SK-N-MC (cell line): ENCODE data around the gene LBX2.
A peak's percentile ranks its signal among the peaks of the same experiment; 100 is the strongest.

Experiments used
- DNase-seq: peaks from one replicate; pipeline ENCODE4 v3.0.0-alpha.2; 2011; ENCODE audit warnings: low read depth, low spot score
- H3K27ac ChIP-seq: fragments of 200-600 bp; sonication (generic); 2 replicates; pipeline ENCODE4 v1.5.1; 2016; ENCODE audit warnings: mixed run types
- H3K36me3 ChIP-seq: fragments of 200-600 bp; sonication (generic); 2 replicates; pipeline ENCODE4 v1.6.1; 2017; ENCODE audit warnings: antibody characterized with exemption, low read length, mixed read lengths; ENCODE audit not compliant: insufficient read depth
- H3K4me3 ChIP-seq: fragments of 200-600 bp; sonication (generic); 2 replicates; pipeline ENCODE4 v1.5.1; 2016
- H3K9ac ChIP-seq: fragments of 200-600 bp; sonication (generic); 2 replicates; pipeline ENCODE4 v1.8.0; 2017; ENCODE audit warnings: mixed run types, mixed read lengths; ENCODE audit not compliant: insufficient read length
- H3K9me3 ChIP-seq: fragments of 200-600 bp; sonication (generic); 2 replicates; pipeline ENCODE4 v1.6.1; 2017; ENCODE audit warnings: low read depth, mild to moderate bottlenecking, antibody characterized with exemption, low read length, moderate library complexity, mixed read lengths
- EZH2 ChIP-seq: fragments of 200-600 bp; sonication (generic); IDR thresholded peaks from one replicate; pipeline ENCODE4 v1.6.1; 2017; ENCODE audit warnings: antibody characterized with exemption
- FOXP2 ChIP-seq: optimal IDR thresholded peaks from 2 replicates; pipeline ENCODE3; 2011; ENCODE audit warnings: mild to moderate bottlenecking, moderate library complexity; ENCODE audit not compliant: insufficient read depth; ENCODE audit errors: extremely low read length, control extremely low read depth
- POLR2AphosphoS5 ChIP-seq: IDR thresholded peaks from 2 replicates; pipeline ENCODE4 v1.6.1; 2012; ENCODE audit warnings: mild to moderate bottlenecking, low read depth, low read length, borderline replicate concordance

Gene LBX2

DNA sequence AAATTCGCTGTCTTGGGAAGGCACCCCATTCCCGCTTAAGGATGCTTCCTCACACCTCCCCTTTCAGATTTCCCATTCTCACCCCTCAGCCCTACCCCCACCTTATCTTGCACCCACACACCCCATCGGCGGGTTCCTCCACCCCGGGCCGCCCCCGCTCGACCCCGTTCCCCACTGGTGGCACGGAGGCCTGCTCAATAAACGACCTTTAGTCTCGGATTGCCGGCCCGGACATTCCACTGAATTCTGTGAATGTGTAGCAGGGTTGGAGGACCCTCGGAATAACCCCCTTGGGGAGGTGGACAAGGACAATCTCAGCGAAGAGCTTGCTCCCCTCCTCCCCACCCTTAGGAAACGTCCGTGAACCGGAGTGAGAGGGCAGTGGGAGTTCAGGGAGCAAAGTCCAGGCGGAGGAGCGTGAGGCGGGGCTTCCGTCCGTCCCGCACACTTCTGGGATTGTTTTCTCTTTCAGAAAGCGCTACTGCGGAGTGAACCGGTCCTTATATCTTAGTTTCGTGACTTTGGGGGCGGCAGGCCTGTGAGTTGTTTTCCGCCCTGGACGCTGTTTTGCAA, 2.8 kb upstream of the LBX2 start:
- DNase-seq = no peak
- Histone ChIP-seq H3K9me3 (no peaks in the 10 kb centered on the region), H3K9ac (no peak overlapping the region), H3K4me3 (no peak overlapping the region), H3K36me3 (peaks cover 17% of the 10 kb centered on the region), H3K27ac (no peak overlapping the region)
- TF ChIP-seq EZH2 (no peak), FOXP2 (no peak), POLR2AphosphoS5 (no peak)

DNA sequence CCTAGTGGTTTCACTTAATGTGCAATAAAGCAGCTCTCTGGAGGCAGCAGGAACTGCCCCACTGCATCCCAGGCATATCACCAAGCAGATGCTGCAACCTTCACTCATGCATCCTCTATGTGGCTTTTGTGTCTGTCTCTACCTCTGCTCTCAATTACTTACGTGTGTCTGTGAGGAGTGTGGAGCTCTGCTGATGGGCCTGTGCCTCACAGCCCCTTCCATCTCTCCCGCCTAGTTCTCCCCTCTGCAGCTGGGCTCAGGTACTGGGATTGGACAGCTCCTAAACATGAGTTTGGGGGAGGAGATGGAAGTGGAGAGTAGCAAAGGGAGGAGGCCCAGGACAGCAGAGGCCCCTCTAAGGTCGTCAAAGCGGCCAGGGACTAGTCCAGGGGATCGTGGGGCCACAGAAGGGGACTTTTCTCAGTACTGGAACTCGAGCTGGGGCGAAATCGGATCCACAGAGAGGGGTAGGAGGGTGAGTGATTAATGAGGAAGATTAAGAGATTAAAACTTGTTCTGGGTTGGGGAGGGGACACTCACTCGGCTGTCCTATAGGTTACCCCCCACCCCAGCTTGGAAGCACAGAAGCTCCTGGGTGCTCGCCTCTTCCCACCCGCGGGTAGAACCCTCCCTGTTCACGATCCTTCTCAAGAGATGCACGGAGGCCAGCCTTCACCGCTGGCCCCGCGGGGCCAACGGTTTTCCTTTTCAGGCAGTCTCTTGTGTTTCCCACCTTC, 2.1 kb upstream of the LBX2 start:
- peaks cover 14% of the 10 kb centered on the region for H3K36me3 ChIP-seq

DNA sequence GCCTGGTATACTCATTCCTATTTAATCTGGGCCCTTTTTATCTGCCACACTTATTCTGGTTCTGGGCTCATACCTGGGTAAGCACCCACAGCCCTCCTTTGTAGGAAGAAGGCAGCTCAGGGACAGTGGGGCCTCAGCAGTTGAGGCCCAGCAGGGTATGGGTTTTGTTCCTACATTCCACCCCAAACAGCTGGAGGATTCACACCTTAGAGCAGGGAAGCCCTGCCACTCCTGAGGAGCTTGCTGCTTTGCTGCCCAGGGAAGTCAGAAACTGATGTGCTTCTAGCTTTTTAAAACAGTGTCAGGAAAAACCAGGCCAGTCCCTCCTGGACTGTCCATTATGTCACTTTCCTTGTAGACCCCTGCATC, 1.2 kb upstream of the LBX2 start:
- Histone ChIP-seq H3K27ac (no peak overlapping the region), H3K9me3 (no peaks in the 10 kb centered on the region), H3K36me3 (peaks cover 7% of the 10 kb centered on the region), H3K4me3 (no peak overlapping the region), H3K9ac (no peak overlapping the region)
- TF ChIP-seq FOXP2 (no peak), EZH2 (no peak), POLR2AphosphoS5 (no peak)
- DNase-seq = no peak

More for the DNA sequence above, 2.1 kb upstream of the LBX2 start:
- DNase-seq = no peak
- Histone ChIP-seq H3K9ac (no peak overlapping the region), H3K9me3 (no peaks in the 10 kb centered on the region), H3K4me3 (no peak overlapping the region), H3K27ac (no peak overlapping the region)
- no peak for TF ChIP-seq POLR2AphosphoS5
- no peak for TF ChIP-seq FOXP2
- no peak for TF ChIP-seq EZH2

DNA sequence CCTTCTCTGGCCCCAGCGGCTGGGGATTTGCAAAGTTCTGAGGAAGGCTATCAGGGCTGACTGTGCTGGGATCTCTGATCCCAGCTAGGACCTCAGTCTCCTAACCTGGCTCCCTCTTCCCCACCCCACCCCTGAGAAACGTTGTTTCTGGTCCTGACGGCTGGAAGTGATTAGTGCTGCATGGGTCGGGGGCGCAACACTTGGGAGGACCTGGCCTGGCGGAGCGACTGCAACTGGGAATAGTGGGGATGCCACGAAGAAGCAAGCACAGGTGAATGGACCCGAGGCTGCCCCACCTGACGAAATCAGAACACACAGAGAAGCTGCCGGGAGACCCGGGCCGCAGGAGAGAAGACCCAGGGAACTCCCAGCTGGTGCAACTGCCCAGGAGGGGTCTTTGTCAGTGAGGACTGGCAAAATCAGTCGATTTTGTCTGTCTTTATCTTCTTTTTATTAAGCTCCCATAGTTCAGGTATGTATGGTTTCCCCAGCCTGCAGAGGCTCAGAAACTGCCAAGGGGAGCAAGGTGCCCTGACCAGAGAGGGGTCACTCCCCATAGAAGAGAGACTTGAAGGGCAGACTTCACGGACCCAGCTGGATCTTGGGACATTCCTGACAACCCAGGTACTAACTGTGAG, 656 bp upstream of the LBX2 start:
- no peak overlapping the region for H3K9ac ChIP-seq
- H3K9me3 ChIP-seq = no peaks in the 10 kb centered on the region
- H3K36me3 ChIP-seq = peaks cover 2% of the 10 kb centered on the region
- no peak for DNase-seq
- no peak overlapping the region for H3K27ac ChIP-seq
- H3K4me3 ChIP-seq = peak overlapping the region; percentile 81
- TF ChIP-seq POLR2AphosphoS5 (no peak), EZH2 (no peak), FOXP2 (no peak)

DNA sequence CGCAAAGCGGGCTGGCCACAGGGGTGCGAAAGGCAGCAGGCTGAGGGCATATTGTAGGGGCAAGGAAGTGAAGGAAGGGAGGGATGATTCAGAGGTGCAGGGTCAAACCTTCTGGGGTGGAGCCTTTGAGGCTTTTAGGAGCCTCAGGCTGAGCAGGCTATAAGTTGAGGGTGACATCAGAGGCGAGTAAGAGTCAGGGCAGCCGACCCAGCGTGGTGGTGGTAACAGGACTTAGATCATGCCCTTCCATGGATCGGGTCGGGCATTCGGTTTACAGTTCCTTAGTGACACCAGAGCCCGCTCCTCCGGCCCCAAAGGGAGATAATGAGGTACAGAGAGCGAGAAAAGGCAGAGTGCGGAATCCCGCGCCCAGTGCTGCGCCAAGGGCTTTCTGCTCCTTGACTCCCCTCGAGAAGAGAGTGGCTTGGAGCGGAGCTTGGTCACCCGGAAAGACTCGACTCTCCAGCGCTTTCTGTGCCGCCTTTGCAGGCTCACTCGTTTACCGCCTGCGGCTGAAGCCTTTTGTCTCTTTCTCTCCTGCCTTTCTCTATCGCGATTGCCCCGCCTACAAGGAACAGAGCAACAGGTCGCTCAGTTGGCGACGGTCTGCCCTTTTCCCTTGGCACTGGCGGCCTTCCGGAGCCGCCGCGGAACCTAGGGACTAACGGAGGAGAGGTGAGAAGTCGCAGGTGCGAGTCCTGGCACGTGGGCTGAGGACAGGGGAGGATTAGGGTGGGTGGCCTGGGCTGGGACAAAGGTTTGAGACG, 720 bp downstream of the LBX2 start:
- TF ChIP-seq POLR2AphosphoS5 (no peak; the same call in 1 of the 2 replicates), EZH2 (no peak), FOXP2 (no peak)
- Histone ChIP-seq H3K4me3 (peak overlapping the region; percentile 81), H3K9me3 (no peaks in the 10 kb centered on the region), H3K9ac (peak overlapping the region; percentile 64), H3K36me3 (no peaks in the 10 kb centered on the region), H3K27ac (no peak overlapping the region)
- no peak for DNase-seq

DNA sequence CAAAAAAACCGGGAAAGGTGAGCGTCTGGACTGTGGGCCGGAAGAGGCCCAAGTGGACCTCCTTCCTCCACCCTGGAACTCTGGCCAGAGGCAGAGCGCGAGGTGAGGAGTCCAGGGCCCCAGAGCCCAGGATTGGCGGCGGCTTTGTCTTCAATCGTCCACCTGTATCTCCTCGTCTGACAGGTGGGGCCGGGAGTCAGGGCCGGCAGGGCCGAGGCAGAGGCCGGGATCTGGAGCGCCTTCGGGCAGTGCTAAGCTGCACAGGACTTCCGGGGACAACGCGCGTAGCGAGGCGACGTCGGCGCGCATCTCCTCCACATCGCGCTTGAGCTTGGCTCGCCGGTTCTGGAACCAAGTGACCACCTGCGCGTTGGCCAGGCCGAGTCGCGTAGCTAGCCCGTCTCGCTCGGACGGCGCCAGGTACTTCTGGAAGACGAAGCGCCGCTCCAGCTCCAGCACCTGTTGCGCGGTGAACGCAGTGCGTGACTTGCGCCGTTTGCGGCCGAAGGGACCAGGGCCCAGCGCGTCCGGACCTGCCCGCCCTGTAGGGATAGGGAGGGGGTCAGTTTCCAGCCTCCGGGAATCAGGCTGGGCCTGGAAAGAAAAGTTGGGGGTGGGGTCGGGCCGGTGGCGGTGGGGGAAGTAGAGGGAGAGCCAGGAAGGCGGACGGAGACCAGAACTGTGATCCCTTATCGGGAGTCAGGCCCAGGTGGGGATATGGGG, 1.5 kb downstream of the LBX2 start:
- H3K27ac ChIP-seq = no peak overlapping the region
- H3K9ac ChIP-seq = no peak overlapping the region
- no peak for TF ChIP-seq POLR2AphosphoS5
- H3K9me3 ChIP-seq = no peaks in the 10 kb centered on the region
- no peaks in the 10 kb centered on the region; the same call in 1 of the 2 replicates for H3K36me3 ChIP-seq
- H3K4me3 ChIP-seq = no peak overlapping the region
- no peak for DNase-seq

DNA sequence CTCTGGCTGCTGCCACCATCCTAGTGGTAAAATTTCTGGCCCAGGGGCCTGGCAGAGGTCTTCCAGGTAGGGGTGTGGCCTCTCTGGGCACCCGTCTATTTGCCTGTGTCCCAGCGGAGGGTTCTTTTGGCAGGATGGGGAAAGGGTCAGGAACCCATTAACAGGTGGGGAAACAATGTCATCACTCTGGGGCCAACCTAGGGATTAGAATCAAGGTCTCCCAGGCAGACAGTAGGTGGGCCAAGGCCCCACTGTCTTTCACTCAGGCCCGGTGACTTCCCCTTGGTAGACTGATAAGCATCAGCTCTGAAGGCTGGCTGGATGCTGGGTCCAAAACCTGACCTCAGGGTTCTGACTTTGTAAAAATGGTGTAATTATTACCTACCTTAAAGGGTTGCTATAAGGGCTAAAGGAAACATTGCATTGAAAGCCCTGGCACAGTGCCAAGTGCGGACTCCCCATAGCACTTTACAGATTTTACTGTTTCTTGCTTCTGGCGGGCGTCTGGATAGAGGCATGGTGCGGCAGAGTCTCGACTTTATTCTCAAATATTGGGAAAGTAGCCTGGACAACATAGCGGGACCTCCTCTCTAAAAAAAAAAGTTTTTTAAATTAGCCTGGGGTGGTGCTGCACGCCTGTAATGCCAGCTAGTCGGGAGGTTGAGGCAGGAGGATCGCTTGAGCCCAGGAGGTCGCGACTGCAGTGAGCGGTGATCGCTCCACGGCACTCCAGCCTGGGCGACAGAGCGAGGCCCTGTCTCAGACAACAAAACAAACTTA, 2.2 kb downstream of the LBX2 start:
- DNase-seq = no peak
- Histone ChIP-seq H3K36me3 (peaks cover under 1% of the 10 kb centered on the region; the same call in 1 of the 2 replicates), H3K9ac (no peak overlapping the region), H3K27ac (no peak overlapping the region), H3K9me3 (no peaks in the 10 kb centered on the region), H3K4me3 (no peak overlapping the region)
- TF ChIP-seq FOXP2 = no peak
- TF ChIP-seq EZH2 = no peak

DNA sequence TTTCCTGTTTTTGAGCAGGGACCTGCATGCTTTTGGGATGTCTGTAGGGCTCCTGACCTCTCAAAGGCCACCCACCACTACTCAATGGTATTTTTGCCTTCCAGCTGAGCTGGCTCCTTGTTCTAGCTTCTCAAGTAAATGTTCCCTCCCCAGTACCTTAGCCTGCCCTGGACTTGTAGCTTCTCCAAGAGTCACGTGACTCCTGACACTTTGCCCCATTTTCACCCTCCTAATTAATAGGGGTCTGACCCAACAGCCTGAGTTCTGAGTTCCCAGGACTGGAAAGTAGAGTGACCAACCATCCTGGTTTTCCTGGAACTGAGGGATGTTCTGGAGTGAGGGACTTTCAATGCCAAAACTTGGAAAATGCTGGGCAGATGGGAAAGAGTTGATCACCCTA, 4.0 kb downstream of the LBX2 start:
- no peak overlapping the region for H3K9ac ChIP-seq
- peaks cover 14% of the 10 kb centered on the region; the same call in 1 of the 2 replicates for H3K36me3 ChIP-seq
- TF ChIP-seq EZH2 = no peak
- TF ChIP-seq FOXP2 = no peak
- TF ChIP-seq POLR2AphosphoS5 = no peak
- H3K9me3 ChIP-seq = no peaks in the 10 kb centered on the region
- H3K27ac ChIP-seq = no peak overlapping the region
- no peak for DNase-seq
- no peak overlapping the region for H3K4me3 ChIP-seq
